Fibroblast of skin of right biceps (primary cell): ENCODE results near the gene RNU6-9.
"Not testable (repeated sequence)": the region's sequence is repeated elsewhere in the genome, so short reads cannot be mapped to it uniquely, and the experiment has no call there.

ENCODE experiments used
- DNase-seq: peaks from one replicate; pipeline ENCODE4 v3.0.0-alpha.2; 2013

RNU6-9 gene

DNA sequence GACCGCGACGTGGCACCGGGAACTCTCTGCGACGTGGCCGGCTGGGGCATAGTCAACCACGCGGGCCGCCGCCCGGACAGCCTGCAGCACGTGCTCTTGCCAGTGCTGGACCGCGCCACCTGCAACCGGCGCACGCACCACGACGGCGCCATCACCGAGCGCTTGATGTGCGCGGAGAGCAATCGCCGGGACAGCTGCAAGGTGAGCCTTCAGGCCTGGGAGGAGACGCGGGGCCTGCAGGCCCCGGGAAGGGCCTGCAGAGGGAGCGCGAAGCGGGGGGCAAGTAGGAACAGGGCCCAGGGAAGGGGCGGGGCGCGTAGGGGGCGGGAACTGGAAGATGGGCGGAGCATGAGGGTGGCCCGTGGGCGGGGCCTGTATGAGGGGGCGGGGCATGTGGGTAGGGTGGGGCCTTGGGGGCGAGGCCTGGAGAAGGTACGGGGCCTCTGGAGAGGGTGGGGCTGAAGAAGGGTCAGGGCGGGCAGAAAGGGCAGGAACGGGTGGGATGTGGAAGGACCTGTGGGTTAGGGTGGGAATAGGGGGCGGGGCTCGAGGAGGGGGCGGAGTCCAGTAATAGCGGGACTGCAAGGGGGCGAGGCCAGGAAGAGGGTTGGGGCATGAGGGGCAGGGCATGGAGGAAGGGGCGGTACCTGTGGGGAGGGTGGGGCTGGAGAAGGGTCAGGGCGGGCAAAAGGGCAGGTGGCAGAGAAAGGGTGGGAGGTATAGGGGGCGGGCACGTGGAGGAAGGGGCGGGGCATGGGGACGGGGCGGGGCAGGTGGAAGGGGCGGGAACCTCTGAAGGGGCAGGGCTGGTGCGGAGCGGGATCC lies 31.3 kb upstream of the RNU6-9 start:
- DNase-seq = peak; percentile 29

DNA sequence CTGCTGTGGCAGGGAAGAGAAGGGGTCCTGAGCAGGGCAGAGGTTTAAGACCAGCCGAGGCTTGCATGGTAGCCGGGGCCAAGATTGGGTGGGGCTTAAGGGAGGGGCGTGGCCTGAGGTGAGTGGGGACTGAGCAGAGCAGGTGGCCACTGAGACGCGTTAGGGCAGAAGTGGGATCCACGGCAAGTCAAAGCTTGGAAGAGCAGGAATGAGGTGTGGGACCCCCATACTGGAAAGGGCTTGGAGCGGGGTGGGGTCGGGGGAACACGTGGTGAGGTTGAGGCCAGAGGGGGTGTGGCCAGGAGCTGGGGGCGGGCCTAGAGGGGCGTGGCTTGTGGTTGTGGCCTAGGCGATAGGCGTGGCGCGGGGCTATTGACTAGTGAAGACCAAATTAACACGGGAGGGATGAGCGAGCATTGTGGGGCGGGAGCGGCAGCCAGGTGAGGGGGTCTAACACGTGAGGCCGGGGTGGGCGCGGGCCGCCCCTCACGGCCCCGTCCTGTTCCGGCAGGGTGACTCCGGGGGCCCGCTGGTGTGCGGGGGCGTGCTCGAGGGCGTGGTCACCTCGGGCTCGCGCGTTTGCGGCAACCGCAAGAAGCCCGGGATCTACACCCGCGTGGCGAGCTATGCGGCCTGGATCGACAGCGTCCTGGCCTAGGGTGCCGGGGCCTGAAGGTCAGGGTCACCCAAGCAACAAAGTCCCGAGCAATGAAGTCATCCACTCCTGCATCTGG lies 30.5 kb upstream of the RNU6-9 start:
- DNase-seq = peak; percentile 51

- no peak for DNase-seq
Measured at GRCh38 chr19:863315-863620, 30.0 kb upstream of the RNU6-9 start.

DNA sequence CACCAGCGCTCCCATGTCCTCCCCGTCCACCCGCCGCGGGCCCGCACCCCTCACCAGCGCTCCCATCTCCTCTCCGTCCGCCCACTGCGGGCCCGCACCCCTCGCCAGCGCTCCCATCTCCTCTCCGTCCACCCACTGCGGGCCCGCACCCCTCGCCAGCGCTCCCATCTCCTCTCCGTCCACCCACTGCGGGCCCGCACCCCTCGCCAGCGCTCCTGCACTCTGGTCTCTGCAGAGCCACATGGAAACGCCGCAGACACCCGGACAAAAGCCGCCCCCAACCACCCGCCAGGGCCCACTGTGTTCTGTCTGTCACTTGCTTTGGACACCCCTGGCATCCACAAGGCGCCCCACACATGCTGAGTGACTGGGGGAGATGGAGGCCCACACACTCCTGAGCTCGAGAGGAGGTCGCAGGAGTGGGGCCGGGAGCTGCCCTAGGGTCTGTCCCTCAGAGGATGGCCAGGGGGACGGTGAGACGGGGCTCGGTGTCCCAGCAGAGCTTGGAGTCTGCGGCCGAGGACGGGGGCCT lies 26.4 kb upstream of the RNU6-9 start:
- no peak for DNase-seq

DNA sequence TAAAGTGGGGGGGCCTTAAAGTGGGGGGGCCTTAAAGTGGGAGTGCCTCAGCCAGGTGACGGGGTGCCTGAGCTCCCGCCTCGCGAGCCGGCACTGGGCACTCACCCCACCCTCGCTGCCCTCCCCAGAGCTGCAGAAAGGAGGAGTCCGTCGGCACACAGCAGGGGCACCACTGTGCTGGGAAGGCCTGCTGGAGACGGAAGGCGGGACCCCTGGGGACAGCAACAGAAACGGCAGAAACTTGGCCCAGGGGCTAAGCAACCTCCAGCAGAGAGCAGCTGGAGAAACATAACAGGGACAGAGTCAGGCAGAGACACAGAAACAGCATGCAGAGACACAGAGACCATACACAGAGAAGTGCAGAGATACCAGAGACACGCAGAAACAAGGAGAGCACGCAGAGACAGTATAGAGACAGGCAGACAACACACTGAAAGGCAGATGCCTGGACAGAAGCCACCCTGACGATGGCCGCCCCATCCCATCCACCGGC lies 25.9 kb upstream of the RNU6-9 start:
- DNase-seq = no peak

DNA sequence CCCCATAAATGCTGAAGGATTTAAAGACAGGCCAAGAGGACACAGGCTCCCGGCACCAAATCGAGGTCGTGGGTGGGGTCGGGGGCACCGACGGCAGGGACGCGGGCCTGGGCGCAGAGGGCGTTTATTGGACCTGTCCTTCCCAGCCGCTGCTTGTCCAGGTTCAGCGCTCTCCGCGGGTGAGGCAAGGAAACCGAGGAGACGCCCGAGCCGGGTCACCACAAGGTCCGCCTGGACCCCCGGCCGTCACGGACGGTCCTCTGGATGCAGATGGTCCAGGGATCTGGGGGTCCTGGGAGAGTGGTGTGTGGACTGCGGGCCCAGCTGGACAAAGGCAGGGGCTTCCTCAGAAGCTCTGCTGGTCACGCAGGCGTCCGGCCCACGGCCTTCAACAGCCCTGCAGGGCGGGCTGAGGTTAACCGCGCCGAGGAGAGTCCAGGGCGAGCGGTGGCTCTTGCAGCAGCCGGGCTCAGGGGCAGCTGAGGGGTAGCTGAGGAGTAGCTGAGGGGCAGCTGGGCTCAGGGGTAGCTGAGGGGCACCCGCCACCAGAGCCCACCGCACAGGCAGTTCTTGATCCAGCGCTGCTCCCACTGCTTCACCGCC lies 25.3 kb upstream of the RNU6-9 start:
- no peak for DNase-seq

DNA sequence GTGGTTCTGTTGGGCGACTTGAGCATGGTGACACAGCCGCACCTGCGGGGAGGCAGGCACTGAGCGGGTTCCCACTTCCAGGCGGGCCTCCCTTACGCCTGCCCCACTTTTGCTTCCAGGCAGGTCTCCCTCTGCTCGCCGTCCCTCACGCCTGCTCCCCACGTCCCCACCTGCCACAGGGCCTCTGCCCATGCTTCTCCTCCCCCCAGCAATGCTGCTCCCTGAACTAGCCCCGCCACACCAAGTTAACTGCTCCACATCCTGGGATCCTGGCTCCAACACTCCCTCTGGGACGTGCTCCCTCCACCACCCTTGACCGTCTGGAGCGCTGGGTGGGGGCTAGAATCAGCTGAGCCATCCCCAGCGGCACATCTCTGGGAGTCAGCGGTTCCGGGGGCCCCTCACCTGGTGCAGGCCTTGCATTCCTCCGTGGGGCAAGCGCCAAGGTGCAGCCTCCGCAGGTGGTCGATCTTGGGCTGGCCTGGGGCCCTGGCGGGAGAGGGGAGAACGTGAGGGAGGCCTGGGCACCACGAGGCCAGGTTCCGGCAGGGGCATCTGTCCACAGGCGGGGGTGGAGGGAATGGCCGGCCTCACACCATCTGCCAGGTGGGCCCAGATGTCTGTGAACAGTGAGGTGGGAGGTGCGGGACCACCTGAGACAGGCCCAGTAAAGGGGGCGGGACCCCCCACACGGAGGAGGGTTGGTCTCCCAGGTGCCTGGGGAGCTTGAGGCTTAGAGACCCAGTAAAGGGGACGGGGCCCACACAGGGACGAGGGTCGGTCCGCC lies 24.6 kb upstream of the RNU6-9 start:
- no peak for DNase-seq

DNA sequence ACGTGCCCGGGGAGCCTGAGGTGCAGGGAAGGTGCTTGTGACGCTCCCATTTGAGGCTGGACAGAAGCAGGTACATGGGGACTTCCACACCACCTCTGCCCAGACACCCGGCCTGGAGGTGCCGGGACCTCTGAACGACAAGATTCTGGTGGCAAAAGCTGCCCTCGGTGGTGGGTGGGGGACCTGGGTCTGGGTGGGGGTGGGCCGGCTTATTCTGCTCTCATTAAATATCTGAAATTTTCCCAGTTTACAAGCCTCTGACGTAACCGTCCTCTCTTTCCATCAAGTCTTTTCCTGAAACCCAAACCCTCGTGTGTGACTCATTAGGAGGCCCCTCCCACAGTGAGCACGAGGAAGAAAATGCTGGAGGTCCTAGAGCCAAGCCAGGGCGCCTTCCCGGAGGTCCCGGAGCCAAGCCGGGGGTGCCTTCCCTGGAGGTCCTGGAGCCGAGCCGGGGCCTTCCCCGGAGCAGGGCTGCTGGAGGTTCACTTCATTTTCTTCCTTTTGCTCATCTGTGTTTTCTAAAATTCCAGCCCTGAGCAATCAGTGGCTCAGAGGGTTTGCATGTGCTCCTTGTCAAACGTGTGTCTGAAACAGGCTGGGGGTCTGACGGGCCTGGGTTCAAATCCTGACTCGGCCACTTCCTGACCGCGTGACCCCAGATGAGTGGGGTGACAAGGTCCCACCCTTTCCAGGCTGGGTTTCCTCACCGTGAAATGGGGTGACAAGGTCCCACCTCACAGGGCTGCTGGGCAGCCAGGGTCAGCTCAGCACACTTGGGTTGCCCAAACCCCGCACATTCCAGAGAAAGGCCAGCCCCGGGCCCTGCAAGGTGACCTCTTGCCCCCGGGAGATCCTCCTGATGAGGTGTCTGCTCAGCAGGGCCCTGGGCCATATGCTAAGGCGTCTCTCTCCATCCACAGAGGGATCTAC lies 23.8 kb upstream of the RNU6-9 start:
- DNase-seq = peak; percentile 97

DNA sequence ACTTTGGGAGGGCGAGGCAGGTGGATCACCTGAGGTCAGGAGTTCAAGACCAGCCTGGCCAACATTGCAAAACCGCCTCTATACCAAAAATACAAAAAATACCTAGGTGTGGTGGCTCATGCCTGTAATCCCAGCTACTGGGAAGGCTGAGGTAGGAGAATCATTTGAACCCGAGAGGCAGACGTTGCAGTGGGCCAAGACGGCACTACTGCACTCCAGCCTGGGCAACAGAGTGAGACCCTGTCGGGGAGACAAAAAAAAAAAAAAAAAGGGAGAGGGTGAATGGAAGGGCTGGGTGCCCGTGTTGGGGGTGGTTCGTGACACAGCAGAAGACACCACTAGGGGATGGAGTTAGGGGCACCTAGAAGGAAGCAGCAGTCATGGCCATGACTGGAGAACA lies 23.0 kb upstream of the RNU6-9 start:
- DNase-seq = no peak

GRCh38 chr19:870963-871401 lies 22.3 kb upstream of the RNU6-9 start:
- no peak for DNase-seq

- DNase-seq = no peak
Measured at GRCh38 chr19:871446-872265, 21.6 kb upstream of the RNU6-9 start.

- peak; percentile 79 for DNase-seq
Measured at GRCh38 chr19:872266-872951, 20.9 kb upstream of the RNU6-9 start.

GRCh38 chr19:873084-873483 lies 20.2 kb upstream of the RNU6-9 start:
- peak; percentile 73 for DNase-seq

DNA sequence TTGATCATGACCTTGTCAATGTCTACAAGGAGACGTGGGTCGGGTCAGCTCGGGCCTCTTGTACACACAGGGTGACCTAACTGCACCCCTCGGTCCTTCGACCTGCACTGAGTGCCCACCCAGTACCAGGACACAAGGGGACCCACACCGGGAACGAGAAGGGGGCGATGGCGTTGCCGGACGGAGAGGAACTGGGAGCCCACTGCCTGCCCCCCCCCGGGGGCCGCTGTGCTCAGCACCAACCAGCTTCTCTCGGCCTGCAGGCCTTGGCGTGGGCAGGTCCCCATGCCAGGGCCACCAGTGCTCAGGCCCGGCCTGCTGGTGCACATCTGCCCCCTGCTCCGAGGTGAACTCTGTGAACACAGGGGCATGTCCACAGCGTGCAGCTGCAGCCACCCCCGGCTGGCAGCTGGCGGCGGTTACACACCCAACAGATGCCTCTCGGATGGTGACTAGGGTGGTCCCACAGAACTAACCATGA lies 19.7 kb upstream of the RNU6-9 start:
- DNase-seq = no peak

DNA sequence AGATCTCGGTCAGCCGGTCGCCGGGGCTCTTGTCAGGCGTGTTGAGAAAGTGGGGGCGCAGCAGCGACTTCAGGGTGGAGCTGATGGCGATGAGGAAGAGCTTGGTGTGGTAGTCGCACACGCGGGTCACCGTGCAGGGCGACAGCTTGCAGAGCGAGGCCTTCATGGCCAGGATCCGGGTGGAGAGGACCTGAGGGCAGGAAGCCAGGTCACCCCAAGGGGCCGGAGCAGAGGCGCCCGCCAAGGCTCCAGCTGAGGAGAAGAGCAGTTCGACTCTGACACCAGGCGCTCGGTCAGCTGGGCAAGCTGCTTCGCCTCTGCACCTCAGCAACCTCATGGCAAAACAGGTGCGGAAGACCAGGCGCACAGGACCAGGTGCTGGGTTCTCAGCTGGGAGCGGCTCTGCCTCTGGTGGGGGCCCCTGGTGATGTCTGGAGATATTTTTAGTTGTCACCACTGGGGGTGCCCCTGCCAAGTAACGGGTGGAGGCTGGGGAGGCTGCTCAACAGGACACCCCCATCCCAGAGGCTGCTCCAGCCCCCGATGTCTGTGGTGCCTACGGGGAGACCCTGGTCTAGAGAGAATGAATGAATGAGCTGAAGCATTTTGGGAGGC lies 17.9 kb upstream of the RNU6-9 start:
- no peak for DNase-seq

DNA sequence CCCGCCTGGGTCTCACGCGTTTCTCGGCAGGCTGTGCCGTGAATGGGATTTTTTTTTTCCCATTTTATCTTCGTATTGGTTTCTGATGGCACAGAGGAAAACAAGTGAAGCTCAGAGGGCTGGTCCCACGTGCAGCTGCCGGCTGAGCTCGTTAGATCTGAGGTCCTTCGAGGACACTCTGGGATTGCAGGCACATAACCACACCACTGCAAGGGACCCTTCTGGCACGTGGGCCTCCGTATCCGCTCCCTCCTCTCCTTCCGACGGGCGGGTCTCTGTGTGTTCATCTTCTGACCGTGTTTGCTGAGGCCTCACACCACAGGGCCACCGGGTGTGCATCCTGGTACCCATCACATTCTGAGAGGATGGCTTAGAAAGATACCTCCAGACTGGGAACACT lies 17.2 kb upstream of the RNU6-9 start:
- DNase-seq = no peak

DNA sequence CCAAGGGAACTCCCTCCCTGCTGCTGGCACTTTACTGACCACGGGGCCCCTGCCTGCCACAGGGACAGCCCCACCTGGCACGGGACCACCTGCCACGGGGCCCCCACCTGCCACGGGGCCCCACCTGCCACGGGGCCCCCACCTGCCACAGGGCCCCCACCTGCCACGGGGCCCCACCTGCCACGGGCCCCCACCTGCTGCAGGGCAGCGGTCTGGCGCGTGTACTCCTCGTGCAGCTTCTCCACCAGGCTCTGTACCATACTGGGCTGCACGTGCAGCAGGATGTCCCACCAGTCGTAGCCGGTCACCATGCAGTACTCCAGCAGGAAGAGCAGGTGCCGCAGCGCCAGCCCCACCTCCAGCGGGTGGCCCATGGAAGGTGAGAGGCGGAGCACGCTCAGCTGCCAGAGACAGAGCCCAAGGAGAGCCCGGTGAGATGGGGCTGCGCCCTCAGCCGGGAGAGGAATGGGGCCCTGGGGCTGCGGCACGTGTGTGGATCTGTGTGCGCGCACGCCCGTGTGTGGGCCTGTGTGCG lies 16.4 kb upstream of the RNU6-9 start:
- DNase-seq = no peak

- not testable (repeated sequence) for DNase-seq
Measured at GRCh38 chr19:877992-878660, 15.2 kb upstream of the RNU6-9 start.
